ENCODE data around the gene TMEM139. TPM values are rescaled to one million over a fixed set of nuclear protein-coding genes. Genes with fewer than 3 reads are reported as not detected.
A peak's percentile ranks its signal among the peaks of the same experiment; 100 is the strongest.

Gene TMEM139
- total RNA-seq, 4 donors from 2014 or later, result 46.4 to 127 (median 52.2) TPM

DNA sequence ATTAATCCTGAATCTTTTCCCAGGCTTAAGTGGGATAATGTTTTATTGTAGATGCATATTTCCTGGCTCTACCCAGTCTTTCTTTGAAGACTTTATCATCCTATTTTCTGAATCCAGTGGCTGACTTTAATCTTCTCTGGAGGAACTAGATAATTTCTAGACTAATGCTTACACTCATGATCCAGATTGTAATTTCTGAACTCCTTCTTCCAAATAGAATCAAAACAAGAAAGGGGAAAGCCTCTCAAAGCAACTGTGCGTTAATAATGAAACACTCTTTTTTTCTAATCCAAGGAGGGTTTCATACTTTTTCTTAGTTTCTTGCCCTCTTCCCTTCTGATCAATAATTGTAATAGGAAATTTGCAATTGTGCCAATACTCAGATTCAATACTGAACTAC is 13.5 kb upstream of the TMEM139 start:
- TF ChIP-seq, protein P1, sequence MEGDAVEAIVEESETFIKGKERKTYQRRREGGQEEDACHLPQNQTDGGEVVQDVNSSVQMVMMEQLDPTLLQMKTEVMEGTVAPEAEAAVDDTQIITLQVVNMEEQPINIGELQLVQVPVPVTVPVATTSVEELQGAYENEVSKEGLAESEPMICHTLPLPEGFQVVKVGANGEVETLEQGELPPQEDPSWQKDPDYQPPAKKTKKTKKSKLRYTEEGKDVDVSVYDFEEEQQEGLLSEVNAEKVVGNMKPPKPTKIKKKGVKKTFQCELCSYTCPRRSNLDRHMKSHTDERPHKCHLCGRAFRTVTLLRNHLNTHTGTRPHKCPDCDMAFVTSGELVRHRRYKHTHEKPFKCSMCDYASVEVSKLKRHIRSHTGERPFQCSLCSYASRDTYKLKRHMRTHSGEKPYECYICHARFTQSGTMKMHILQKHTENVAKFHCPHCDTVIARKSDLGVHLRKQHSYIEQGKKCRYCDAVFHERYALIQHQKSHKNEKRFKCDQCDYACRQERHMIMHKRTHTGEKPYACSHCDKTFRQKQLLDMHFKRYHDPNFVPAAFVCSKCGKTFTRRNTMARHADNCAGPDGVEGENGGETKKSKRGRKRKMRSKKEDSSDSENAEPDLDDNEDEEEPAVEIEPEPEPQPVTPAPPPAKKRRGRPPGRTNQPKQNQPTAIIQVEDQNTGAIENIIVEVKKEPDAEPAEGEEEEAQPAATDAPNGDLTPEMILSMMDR (IDR thresholded peaks at IDR 0.05), result no peak
- TF ChIP-seq POLR2A (IDR thresholded peaks at IDR 0.05), result no peak
- TF ChIP-seq EP300 (IDR thresholded peaks at IDR 0.05; ENCODE audit: low read depth), result no peak
- Histone ChIP-seq H3K27me3 (no peaks in the 10 kb centered on the region), H3K4me1 (peaks cover 0 to 26% (median 17%) of the 10 kb centered on the region in 4 donors), H3K36me3 (peaks cover 0 to 17% (median 7%) of the 10 kb centered on the region in 4 donors), H3K27ac (no peak overlapping the region), H3K4me3 (no peak overlapping the region), H3K9me3 (no peaks in the 10 kb centered on the region)
- intact Hi-C loops (cut with DNase I; ENCODE audit: low total_unique reads), result no loop called here
- DNase-seq, result no peak
- 60 to 70% methylated on average over 1 of the region's 1 CpG for WGBS, 2 donors (ENCODE audit: low coverage in 1 of 2)
- in situ Hi-C loops (cut with MboI; ENCODE audit: low pct_ligation_motif_present in 1 of 4, low pct_unique_long_range_greater_than_20kb in 1 of 4, low sequenced_read_pairs in 3 of 4), result no loop called here

DNA sequence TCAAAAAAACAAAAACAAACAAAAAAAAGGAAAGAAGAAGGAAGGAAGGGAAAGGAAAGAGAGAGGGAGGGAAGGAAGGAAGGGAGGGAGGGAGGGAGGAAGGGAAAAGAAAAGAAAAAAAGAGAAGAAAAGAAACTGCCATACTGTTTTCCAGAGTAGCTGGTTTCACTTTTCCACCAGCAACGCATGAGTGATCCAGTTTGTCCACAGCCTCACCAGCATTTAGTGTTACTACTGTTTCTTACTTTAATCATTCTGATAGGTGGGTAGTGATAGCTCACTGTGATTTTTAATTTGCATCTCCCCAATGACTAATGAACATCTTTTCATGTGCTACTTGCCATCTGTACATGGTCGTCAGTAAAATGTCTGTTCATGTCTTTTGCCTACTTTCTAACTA is 11.9 kb upstream of the TMEM139 start:
- intact Hi-C loops (cut with DNase I; ENCODE audit: low total_unique reads), result no loop called here
- peaks cover 0 to 7% (median 3%) of the 10 kb centered on the region in 4 donors for H3K36me3 ChIP-seq

DNA sequence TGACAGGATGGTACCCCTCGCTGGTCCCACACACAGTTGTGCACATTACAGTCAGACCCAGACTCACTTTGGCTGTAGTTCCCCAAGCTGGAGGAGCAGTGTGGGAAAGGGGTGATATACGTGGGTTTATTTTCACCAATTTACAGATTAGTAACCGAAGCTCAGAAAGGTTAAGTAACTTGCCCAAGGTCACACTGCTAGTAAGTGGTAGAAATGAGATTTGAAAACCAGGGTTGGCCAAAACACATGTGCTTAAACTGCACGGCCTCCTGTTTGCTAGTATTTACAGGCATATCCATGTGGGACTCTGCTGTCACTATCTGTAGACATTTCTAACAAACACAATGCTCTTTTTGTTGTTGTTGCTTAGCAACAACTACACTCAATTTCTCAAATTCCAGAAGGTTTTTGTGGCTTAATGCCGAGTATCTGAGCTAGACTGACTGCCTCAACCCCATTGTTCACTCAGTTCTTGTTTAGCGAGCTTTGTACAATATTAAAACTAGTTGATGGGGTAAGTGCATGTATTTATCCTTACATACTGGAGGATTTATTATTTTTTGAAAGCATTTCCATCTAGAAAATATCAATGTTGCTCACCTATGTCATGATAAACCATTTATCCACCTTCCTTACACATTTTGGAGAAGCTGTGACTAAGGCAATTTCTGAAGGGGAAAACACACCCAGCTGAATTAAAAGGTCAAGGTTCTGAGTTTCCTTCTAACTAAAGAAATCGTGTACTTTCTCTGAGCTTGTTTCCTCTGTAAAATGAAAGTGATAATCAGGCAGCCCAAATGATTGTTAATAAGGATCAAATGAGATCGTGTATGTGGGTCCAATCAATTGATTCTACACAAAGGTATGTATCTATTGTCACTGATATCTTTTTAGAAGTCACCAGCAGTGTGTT is 5.3 kb upstream of the TMEM139 start:
- Histone ChIP-seq H3K9me3 (no peaks in the 10 kb centered on the region), H3K4me1 (peaks cover 8 to 33% (median 22%) of the 10 kb centered on the region in 4 donors), H3K36me3 (no peaks in the 10 kb centered on the region), H3K4me3 (no peak overlapping the region), H3K27ac (peak overlapping the region; percentile 30 to 69 (median 56)), H3K27me3 (no peaks in the 10 kb centered on the region)
- TF ChIP-seq, protein P1 (IDR thresholded peaks at IDR 0.05), result no peak
- TF ChIP-seq POLR2A (IDR thresholded peaks at IDR 0.05) (no peak), EP300 (IDR thresholded peaks at IDR 0.05; ENCODE audit: low read depth) (no peak), POLR2AphosphoS5 (IDR thresholded peaks at IDR 0.05) (no peak)
- DNase-seq, result no peak
- 28 to 33% methylated on average over 3 to 8 of the region's 8 CpGs for WGBS, 2 donors (ENCODE audit: low coverage in 1 of 2)
- in situ Hi-C loops (cut with MboI; ENCODE audit: low pct_ligation_motif_present in 1 of 4, low pct_unique_long_range_greater_than_20kb in 1 of 4, low sequenced_read_pairs in 3 of 4) (no loop called here), intact Hi-C loops (cut with DNase I; ENCODE audit: low total_unique reads) (no loop called here)

More for the DNA sequence above, 11.9 kb upstream of the TMEM139 start:
- Histone ChIP-seq H3K4me1 (peaks cover 0 to 20% (median 14%) of the 10 kb centered on the region in 4 donors), H3K27me3 (no peaks in the 10 kb centered on the region), H3K9me3 (no peaks in the 10 kb centered on the region), H3K4me3 (no peak overlapping the region), H3K27ac (no peak overlapping the region)
- WGBS, 2 donors (ENCODE audit: low coverage in 1 of 2), result 88 to 93% methylated on average over 2 of the region's 2 CpGs
- in situ Hi-C loops (cut with MboI; ENCODE audit: low pct_ligation_motif_present in 1 of 4, low pct_unique_long_range_greater_than_20kb in 1 of 4, low sequenced_read_pairs in 3 of 4), result no loop called here
- TF ChIP-seq EP300 (IDR thresholded peaks at IDR 0.05; ENCODE audit: low read depth), result no peak
- TF ChIP-seq, protein P1 (IDR thresholded peaks at IDR 0.05), result no peak
- no peak for TF ChIP-seq POLR2AphosphoS5 (IDR thresholded peaks at IDR 0.05)
- no peak for TF ChIP-seq POLR2A (IDR thresholded peaks at IDR 0.05)
- DNase-seq, result no peak

DNA sequence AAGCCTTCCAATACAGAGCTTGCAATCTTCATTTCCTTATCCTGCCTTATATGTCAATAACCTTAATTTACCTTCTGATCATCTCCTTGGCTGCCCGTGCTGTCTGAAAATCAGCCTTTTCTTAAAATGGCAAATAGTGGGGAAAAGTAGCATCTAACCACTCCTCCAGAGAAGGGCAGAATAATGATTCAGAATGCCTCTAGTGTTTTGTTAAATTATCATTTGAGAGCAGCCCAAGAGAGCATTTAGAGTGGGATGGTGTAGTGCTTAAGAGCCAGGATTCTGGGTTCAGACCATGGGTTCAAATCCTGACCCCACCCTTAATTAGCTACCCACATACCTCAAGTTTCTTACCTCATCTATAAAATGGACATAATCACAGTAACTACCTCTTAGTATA is 4.6 kb upstream of the TMEM139 start:
- 47 to 54% methylated on average over 1 of the region's 1 CpG for WGBS, 2 donors (ENCODE audit: low coverage in 1 of 2)
- Histone ChIP-seq H3K27ac (peak overlapping the region; percentile 30 to 69 (median 56)), H3K27me3 (no peaks in the 10 kb centered on the region), H3K4me3 (no peak overlapping the region), H3K36me3 (no peaks in the 10 kb centered on the region), H3K9me3 (no peaks in the 10 kb centered on the region), H3K4me1 (peaks cover 8 to 38% (median 24%) of the 10 kb centered on the region in 4 donors)
- DNase-seq, result no peak
- in situ Hi-C loops (cut with MboI; ENCODE audit: low pct_ligation_motif_present in 1 of 4, low pct_unique_long_range_greater_than_20kb in 1 of 4, low sequenced_read_pairs in 3 of 4), result no loop called here
- TF ChIP-seq, protein P1 (IDR thresholded peaks at IDR 0.05), result no peak
- TF ChIP-seq POLR2A (IDR thresholded peaks at IDR 0.05) (no peak), POLR2AphosphoS5 (IDR thresholded peaks at IDR 0.05) (no peak), EP300 (IDR thresholded peaks at IDR 0.05; ENCODE audit: low read depth) (no peak)
- intact Hi-C loops (cut with DNase I; ENCODE audit: low total_unique reads), result no loop called here

Measured in transverse colon (tissue), 4 donors.